SH-SY5Y (cell line): ENCODE results near the gene TC2N.

Experiments
- GATA2 ChIP-seq: IDR thresholded peaks from 2 replicates; pipeline ENCODE4 v1.6.1; 2011; ENCODE audit warnings: mild to moderate bottlenecking, low read depth, low read length
- GATA3 ChIP-seq: IDR thresholded peaks from 2 replicates; pipeline ENCODE4 v1.6.1; 2011; ENCODE audit warnings: low read depth, mild to moderate bottlenecking, low read length, moderate library complexity

DNA sequence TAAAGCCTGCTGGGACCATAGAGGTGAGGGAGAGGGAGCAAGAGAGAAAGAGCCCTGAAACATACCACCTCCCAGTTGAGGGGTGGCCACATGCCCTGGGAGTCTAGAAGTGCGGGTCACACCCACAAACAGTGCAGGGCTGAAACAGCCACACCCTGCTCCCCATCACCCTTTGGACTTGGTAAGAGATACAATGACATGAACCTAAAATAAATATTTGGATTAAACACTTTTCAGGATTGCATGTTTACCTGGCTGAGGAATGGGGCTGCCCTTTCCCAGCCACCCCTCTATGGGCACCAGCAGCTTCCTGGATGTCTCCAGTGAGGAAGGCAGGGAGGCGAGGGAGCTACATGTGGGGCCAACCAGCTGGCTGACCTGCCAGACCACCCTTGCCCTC is 39.0 kb upstream of the TC2N start:
- TF ChIP-seq GATA2 (no peak), GATA3 (no peak)
